HEK293T (cell line): ENCODE results near the gene RPL15.
"Not testable (repeated sequence)": the region's sequence is repeated elsewhere in the genome, so short reads cannot be mapped to it uniquely, and the experiment has no call there.

Experiments used
- CTCF ChIA-PET: fragments of 350-600 bp; formaldehyde crosslinking; extraction: SDS; loops from one replicate; lab custom pipeline; 2021; ENCODE audit warnings: antibody characterized with exemption, inconsistent platforms; lab: Yijun Ruan, JAX
- POLR2A ChIA-PET: fragments of 350-600 bp; formaldehyde crosslinking; extraction: SDS; loops from one replicate; lab custom pipeline; 2020; ENCODE audit warnings: antibody characterized with exemption, inconsistent platforms; lab: Yijun Ruan, JAX
- DNase-seq: peaks from one replicate; pipeline ENCODE4 v3.0.0; 2012; ENCODE audit warnings: mixed read lengths; ENCODE audit errors: extremely low spot score
- ARNT ChIP-seq: fragments of 450-650 bp; IDR thresholded peaks from 2 replicates; pipeline ENCODE4 v1.6.1; 2017; ENCODE audit warnings: mild to moderate bottlenecking
- BHLHE40 ChIP-seq: fragments of 450-650 bp; IDR thresholded peaks from 2 replicates; pipeline ENCODE4 v1.6.1; 2016; ENCODE audit warnings: mild to moderate bottlenecking, moderate library complexity, borderline replicate concordance
- CTBP1 ChIP-seq: fragments of 450-650 bp; IDR thresholded peaks from 2 replicates; pipeline ENCODE4 v1.6.1; 2016; ENCODE audit warnings: borderline replicate concordance
- ELF4 ChIP-seq: fragments of 450-650 bp; IDR thresholded peaks from 2 replicates; pipeline ENCODE4 v1.6.1; 2017; ENCODE audit warnings: antibody characterized with exemption
- FOXA1 ChIP-seq: fragments of 450-650 bp; IDR thresholded peaks from 2 replicates; pipeline ENCODE4 v1.6.1; 2016; ENCODE audit warnings: mild to moderate bottlenecking
- FOXK2 ChIP-seq: fragments of 450-650 bp; IDR thresholded peaks from 2 replicates; pipeline ENCODE4 v1.6.1; 2016; ENCODE audit warnings: mild to moderate bottlenecking
- FOXM1 ChIP-seq: fragments of 450-650 bp; IDR thresholded peaks from 2 replicates; pipeline ENCODE4 v1.6.1; 2017; ENCODE audit warnings: mild to moderate bottlenecking, borderline replicate concordance
- HDGF ChIP-seq: fragments of 450-650 bp; IDR thresholded peaks from 2 replicates; pipeline ENCODE4 v1.6.1; 2017; ENCODE audit warnings: antibody characterized with exemption, borderline replicate concordance
- L3MBTL2 ChIP-seq: fragments of 450-650 bp; conservative IDR thresholded peaks from 2 replicates; pipeline ENCODE4 v1.6.1; 2016; ENCODE audit warnings: mild to moderate bottlenecking
- LEF1 ChIP-seq: fragments of 450-650 bp; IDR thresholded peaks from 2 replicates; pipeline ENCODE4 v1.6.1; 2017; ENCODE audit warnings: mild to moderate bottlenecking, borderline replicate concordance
- NFRKB ChIP-seq: fragments of 450-650 bp; IDR thresholded peaks from 2 replicates; pipeline ENCODE4 v1.6.1; 2016; ENCODE audit warnings: mild to moderate bottlenecking, moderate library complexity
- PKNOX1 ChIP-seq: fragments of 450-650 bp; IDR thresholded peaks from 2 replicates; pipeline ENCODE4 v1.6.1; 2016
- SP1 ChIP-seq: fragments of 450-650 bp; IDR thresholded peaks from 2 replicates; pipeline ENCODE4 v1.6.1; 2017
- SUZ12 ChIP-seq: fragments of 450-650 bp; IDR thresholded peaks from 2 replicates; pipeline ENCODE4 v1.6.1; 2016; ENCODE audit warnings: mild to moderate bottlenecking
- TARDBP ChIP-seq: fragments of 450-650 bp; IDR thresholded peaks from 2 replicates; pipeline ENCODE4 v1.6.1; 2016
- ZNF384 ChIP-seq: fragments of 450-650 bp; IDR thresholded peaks from 2 replicates; pipeline ENCODE4 v1.6.1; 2016

RPL15 gene

GRCh38 chr3:23915537-23916108 is 1.3 kb upstream of the RPL15 start:
- CTCF ChIA-PET: interaction anchor here (0.9 kb wide), 1 partner anchor 8 kb away, joined by 4 read pairs; no protein-coding TSS in a partner anchor
- peak; percentile 19 for DNase-seq
- TF ChIP-seq CTBP1 (peak; percentile 53; the same call in 1 of the 2 replicates), SUZ12 (no peak), FOXM1 (no peak), FOXK2 (no peak), ELF4 (no peak), ZNF384 (no peak), NFRKB (no peak), HDGF (no peak), SP1 (no peak), BHLHE40 (no peak), FOXA1 (no peak), ARNT (no peak), PKNOX1 (peak; percentile 77), LEF1 (no peak), L3MBTL2 (peak; percentile 63), TARDBP (0 out of 2 replicates have a peak, but pooled peaks have one; percentile 24)
- POLR2A ChIA-PET: interaction anchor here (1.1 to 2.9 kb wide), 7 partner anchors 17 to 77 kb away, joined by 6 to 44 read pairs (median 7); no protein-coding TSS in a partner anchor

- DNase-seq: no peak
- CTCF ChIA-PET: interaction anchor here (0.9 kb wide), 1 partner anchor 9 kb away, joined by 4 read pairs; no protein-coding TSS in a partner anchor
- no peak for TF ChIP-seq FOXK2
- no peak for TF ChIP-seq HDGF
- no peak for TF ChIP-seq BHLHE40
- TF ChIP-seq L3MBTL2: peak; percentile 58
- POLR2A ChIA-PET: interaction anchor here (0.6 to 2.9 kb wide), 79 partner anchors 8 to 1158 kb away, joined by 3 to 62 read pairs (median 4); no protein-coding TSS in a partner anchor
Observed at GRCh38 chr3:23916152-23916885, 613 bp upstream of the RPL15 start.

GRCh38 chr3:23917679-23918303 is 859 bp downstream of the RPL15 start:
- POLR2A ChIA-PET: interaction anchor here (0.5 to 2.9 kb wide), 29 partner anchors 8 to 459 kb away, joined by 3 to 62 read pairs (median 9); no protein-coding TSS in a partner anchor
- CTCF ChIA-PET, DNase-seq: not testable (repeated sequence)

GRCh38 chr3:23918331-23918730 is 1.4 kb downstream of the RPL15 start:
- POLR2A ChIA-PET: interaction anchor here (0.7 to 2.8 kb wide), 8 partner anchors 9 to 81 kb away, joined by 3 to 62 read pairs (median 18); no protein-coding TSS in a partner anchor
- TF ChIP-seq PKNOX1: peak; percentile 73
- CTCF ChIA-PET, DNase-seq: not testable (repeated sequence)

- DNase-seq: no peak
- POLR2A ChIA-PET: interaction anchor here (0.8 kb wide), 1 partner anchor 444 kb away, joined by 3 read pairs; no protein-coding TSS in a partner anchor
- TF ChIP-seq FOXM1: no peak
- CTCF ChIA-PET: no interaction called here
Observed at GRCh38 chr3:23919628-23920027, 2.7 kb downstream of the RPL15 start.

- CTCF ChIA-PET: interaction anchor here (0.7 kb wide), 1 partner anchor 49 kb away, joined by 3 read pairs; no protein-coding TSS in a partner anchor
- TF ChIP-seq L3MBTL2: no peak
- no peak for TF ChIP-seq CTBP1
- 0 out of 2 replicates have a peak, but pooled peaks have one; percentile 6 for TF ChIP-seq BHLHE40
- POLR2A ChIA-PET: interaction anchor here (0.8 kb wide), 1 partner anchor 444 kb away, joined by 3 read pairs; no protein-coding TSS in a partner anchor
- no peak for DNase-seq
Observed at GRCh38 chr3:23920151-23920655, 3.3 kb downstream of the RPL15 start.

- DNase-seq: no peak
- no peak for TF ChIP-seq FOXK2
- CTCF ChIA-PET: interaction anchor here (0.7 kb wide), 1 partner anchor 48 kb away, joined by 3 read pairs; no protein-coding TSS in a partner anchor
- POLR2A ChIA-PET: no interaction called here
Observed at GRCh38 chr3:23921052-23921511, 4.2 kb downstream of the RPL15 start.
